KMS-11 (cell line): ENCODE results near the gene C17orf114.
A peak's percentile ranks its signal among the peaks of the same experiment; 100 is the strongest.
"Not testable (repeated sequence)": the region's sequence is repeated elsewhere in the genome, so short reads cannot be mapped to it uniquely, and the experiment has no call there.

Source experiments
- H2AFZ ChIP-seq: fragments of 200-600 bp; sonication (generic); 2 replicates; pipeline ENCODE4 v1.6.1; 2016; ENCODE audit warnings: antibody characterized with exemption, mixed run types, low read depth
- H3K27ac ChIP-seq: fragments of 200-600 bp; sonication (generic); 2 replicates; pipeline ENCODE4 v1.6.1; 2016; ENCODE audit warnings: mild to moderate bottlenecking, mixed run types
- H3K27me3 ChIP-seq: fragments of 200-600 bp; sonication (generic); 2 replicates; pipeline ENCODE4 v1.6.1; 2017; ENCODE audit warnings: mild to moderate bottlenecking, low read depth, mixed run types, moderate library complexity; ENCODE audit not compliant: insufficient read depth
- H3K36me3 ChIP-seq: fragments of 200-600 bp; sonication (generic); 2 replicates; pipeline ENCODE4 v1.6.1; 2017; ENCODE audit warnings: mild to moderate bottlenecking, mixed run types; ENCODE audit not compliant: insufficient read depth
- H3K4me1 ChIP-seq: fragments of 200-600 bp; sonication (generic); 2 replicates; pipeline ENCODE4 v1.6.1; 2016; ENCODE audit warnings: mild to moderate bottlenecking, low read depth, mixed run types; ENCODE audit not compliant: poor library complexity, severe bottlenecking
- H3K4me2 ChIP-seq: fragments of 200-600 bp; sonication (generic); 2 replicates; pipeline ENCODE4 v1.7.0; 2016; ENCODE audit warnings: mild to moderate bottlenecking, mixed run types
- H3K4me3 ChIP-seq: fragments of 200-600 bp; sonication (generic); IDR thresholded peaks from 2 replicates; pipeline ENCODE4 v1.6.1; 2017; ENCODE audit warnings: low read depth, low read length, mixed read lengths; ENCODE audit not compliant: insufficient read depth
- H3K79me2 ChIP-seq: fragments of 200-600 bp; sonication (generic); 2 replicates; pipeline ENCODE4 v1.6.1; 2016; ENCODE audit warnings: low read depth, mixed run types; ENCODE audit not compliant: insufficient read depth
- H3K9ac ChIP-seq: fragments of 200-600 bp; sonication (generic); 2 replicates; pipeline ENCODE4 v1.6.1; 2016; ENCODE audit warnings: mild to moderate bottlenecking, mixed run types
- H4K20me1 ChIP-seq: fragments of 200-600 bp; sonication (generic); 2 replicates; pipeline ENCODE4 v1.6.1; 2016; ENCODE audit warnings: mild to moderate bottlenecking, mixed run types; ENCODE audit not compliant: insufficient read depth
- TF ChIP-seq, protein P1 (sequence below): fragments of 200-600 bp; sonication (generic); conservative IDR thresholded peaks from 2 replicates; pipeline ENCODE4 v1.6.1; 2017; ENCODE audit warnings: low read depth, mild to moderate bottlenecking, antibody characterized with exemption, low read length, moderate library complexity, mixed read lengths

The C17orf114 gene

GRCh38 chr17:4833178-4833940, 31.2 kb upstream of the C17orf114 start, which contains the start of gene MINK1:
MINK1 (plus strand) TSS chr17:4833340; CDS start chr17:4833584, 244 bp downstream.
- Histone ChIP-seq H4K20me1 (no peaks in the 10 kb centered on the region), H3K9ac (peak within 1 kb of the TSS; percentile 25; the same call in 1 of the 2 replicates), H3K4me3 (no peak within 1 kb of the TSS), H3K27me3 (no peaks in the 10 kb centered on the region), H3K36me3 (no peaks in the 10 kb centered on the region), H3K27ac (no peak within 1 kb of the TSS), H2AFZ (no peak within 1 kb of the TSS; the same call in 1 of the 2 replicates), H3K4me2 (peak within 1 kb of the TSS; percentile 33; the same call in 1 of the 2 replicates), H3K79me2 (no peaks in the 10 kb centered on the region), H3K4me1 (peaks cover 7% of the 10 kb centered on the region)
- TF ChIP-seq, protein P1, sequence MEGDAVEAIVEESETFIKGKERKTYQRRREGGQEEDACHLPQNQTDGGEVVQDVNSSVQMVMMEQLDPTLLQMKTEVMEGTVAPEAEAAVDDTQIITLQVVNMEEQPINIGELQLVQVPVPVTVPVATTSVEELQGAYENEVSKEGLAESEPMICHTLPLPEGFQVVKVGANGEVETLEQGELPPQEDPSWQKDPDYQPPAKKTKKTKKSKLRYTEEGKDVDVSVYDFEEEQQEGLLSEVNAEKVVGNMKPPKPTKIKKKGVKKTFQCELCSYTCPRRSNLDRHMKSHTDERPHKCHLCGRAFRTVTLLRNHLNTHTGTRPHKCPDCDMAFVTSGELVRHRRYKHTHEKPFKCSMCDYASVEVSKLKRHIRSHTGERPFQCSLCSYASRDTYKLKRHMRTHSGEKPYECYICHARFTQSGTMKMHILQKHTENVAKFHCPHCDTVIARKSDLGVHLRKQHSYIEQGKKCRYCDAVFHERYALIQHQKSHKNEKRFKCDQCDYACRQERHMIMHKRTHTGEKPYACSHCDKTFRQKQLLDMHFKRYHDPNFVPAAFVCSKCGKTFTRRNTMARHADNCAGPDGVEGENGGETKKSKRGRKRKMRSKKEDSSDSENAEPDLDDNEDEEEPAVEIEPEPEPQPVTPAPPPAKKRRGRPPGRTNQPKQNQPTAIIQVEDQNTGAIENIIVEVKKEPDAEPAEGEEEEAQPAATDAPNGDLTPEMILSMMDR = no peak

- H3K27me3 ChIP-seq, H3K9ac ChIP-seq, H3K36me3 ChIP-seq, H4K20me1 ChIP-seq, H3K79me2 ChIP-seq, H3K4me3 ChIP-seq, H3K4me1 ChIP-seq, H3K27ac ChIP-seq, H3K4me2 ChIP-seq, H2AFZ ChIP-seq: not testable (repeated sequence)
Observed at GRCh38 chr17:4832829-4833177, 30.7 kb upstream of the C17orf114 start.

GRCh38 chr17:4827399-4827798, 25.3 kb upstream of the C17orf114 start:
- H3K36me3 ChIP-seq = no peaks in the 10 kb centered on the region
- H3K79me2 ChIP-seq = no peaks in the 10 kb centered on the region
- TF ChIP-seq, protein P1 = no peak

GRCh38 chr17:4823373-4824089, 21.4 kb upstream of the C17orf114 start:
- no peak overlapping the region for H3K4me3 ChIP-seq
- H2AFZ ChIP-seq = no peak overlapping the region
- no peaks in the 10 kb centered on the region for H3K79me2 ChIP-seq
- H3K4me2 ChIP-seq = no peak overlapping the region
- H3K36me3 ChIP-seq = no peaks in the 10 kb centered on the region
- no peak overlapping the region for H3K27ac ChIP-seq
- no peaks in the 10 kb centered on the region for H3K27me3 ChIP-seq
- H3K9ac ChIP-seq = no peak overlapping the region
- no peaks in the 10 kb centered on the region for H4K20me1 ChIP-seq
- TF ChIP-seq, protein P1 = no peak
- no peaks in the 10 kb centered on the region for H3K4me1 ChIP-seq

More at GRCh38 chr17:4827399-4827798, 25.3 kb upstream of the C17orf114 start:
- no peak overlapping the region for H3K4me2 ChIP-seq
- H3K4me3 ChIP-seq = no peak overlapping the region
- no peaks in the 10 kb centered on the region for H3K4me1 ChIP-seq
- no peak overlapping the region for H3K9ac ChIP-seq
- H3K27ac ChIP-seq = no peak overlapping the region
- H2AFZ ChIP-seq = no peak overlapping the region
- no peaks in the 10 kb centered on the region for H3K27me3 ChIP-seq
- no peaks in the 10 kb centered on the region for H4K20me1 ChIP-seq
